ENCODE results near the gene DAP. TPM values are rescaled to one million over a fixed set of nuclear protein-coding genes. Genes with fewer than 3 reads are reported as not detected.

DAP gene
- total and polyA plus RNA-seq, 2 experiments from 2014 or later: 52.9 to 255 TPM

DNA sequence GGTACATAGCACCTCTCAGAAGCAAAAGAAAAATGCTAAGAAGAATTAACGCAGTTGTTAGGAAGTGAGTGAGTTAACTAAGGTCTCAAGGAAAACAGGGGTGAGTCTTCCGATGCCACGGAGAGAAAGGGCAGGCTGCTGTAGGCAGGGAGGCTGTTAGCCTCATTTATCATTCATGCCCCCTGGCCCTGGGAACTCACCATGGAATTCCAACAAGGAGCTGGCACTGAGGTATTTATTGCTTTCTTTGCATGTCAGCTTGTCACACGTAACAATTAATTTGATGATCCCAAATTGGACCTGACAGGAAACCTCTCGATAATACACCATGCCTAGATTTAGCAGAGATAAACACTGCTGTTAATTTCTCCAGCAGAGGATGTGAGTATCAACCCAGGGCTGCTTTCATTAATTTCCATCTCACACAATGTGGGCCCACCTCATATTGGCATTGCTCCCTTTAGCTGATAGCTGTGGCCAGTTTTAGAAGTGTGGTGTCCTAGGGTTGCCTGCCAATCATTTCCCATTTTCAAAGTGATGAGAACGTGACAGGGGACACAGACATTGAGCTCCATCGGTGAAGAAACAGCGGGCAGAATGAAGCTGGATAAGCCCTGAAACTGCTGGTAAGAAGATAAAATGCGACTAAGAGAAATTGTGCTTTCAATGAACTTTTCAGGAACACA lies 45.3 kb downstream of the DAP start:
- Histone ChIP-seq H3K9me3 (ENCODE audit: low read depth) (no peaks in the 10 kb centered on the region), H3K79me2 (ENCODE audit: insufficient read depth) (peaks cover 49% of the 10 kb centered on the region), H4K20me1 (ENCODE audit: insufficient read depth) (no peaks in the 10 kb centered on the region), H3K27ac (no peak overlapping the region), H3K9me2 (ENCODE audit: insufficient read depth) (no peaks in the 10 kb centered on the region), H3K36me3 (ENCODE audit: low read depth) (no peaks in the 10 kb centered on the region; the same call in 1 of the 2 replicates), H3K4me3 (no peak overlapping the region), H3F3A (ENCODE audit: insufficient read depth) (peaks cover 8% of the 10 kb centered on the region), H3K4me1 (ENCODE audit: insufficient read depth) (peaks cover 7% of the 10 kb centered on the region), H2AFZ (no peak overlapping the region), H3K4me2 (ENCODE audit: unreplicated experiment) (no peak overlapping the region), H3K9ac (no peak overlapping the region), H3K27me3 (replicated peaks; ENCODE audit: insufficient read depth) (no peaks in the 10 kb centered on the region)
- WGBS, 2 experiments (ENCODE audit: low coverage in 1 of 2, low lambda C conversion rate in 2 of 2, missing lambda C conversion rate in 2 of 2): 95 to 97% methylated on average over 9 of the region's 9 CpGs
- TF ChIP-seq EZH2 (IDR thresholded peaks at IDR 0.05; ENCODE audit: insufficient read depth, poor library complexity, severe bottlenecking): no peak
- no peak for TF ChIP-seq EZH2phosphoT487 (IDR thresholded peaks at IDR 0.05; ENCODE audit: insufficient read depth, low read depth)
- no peak for DNase-seq
- in situ Hi-C loops (cut with MboI): no loop called here

DNA sequence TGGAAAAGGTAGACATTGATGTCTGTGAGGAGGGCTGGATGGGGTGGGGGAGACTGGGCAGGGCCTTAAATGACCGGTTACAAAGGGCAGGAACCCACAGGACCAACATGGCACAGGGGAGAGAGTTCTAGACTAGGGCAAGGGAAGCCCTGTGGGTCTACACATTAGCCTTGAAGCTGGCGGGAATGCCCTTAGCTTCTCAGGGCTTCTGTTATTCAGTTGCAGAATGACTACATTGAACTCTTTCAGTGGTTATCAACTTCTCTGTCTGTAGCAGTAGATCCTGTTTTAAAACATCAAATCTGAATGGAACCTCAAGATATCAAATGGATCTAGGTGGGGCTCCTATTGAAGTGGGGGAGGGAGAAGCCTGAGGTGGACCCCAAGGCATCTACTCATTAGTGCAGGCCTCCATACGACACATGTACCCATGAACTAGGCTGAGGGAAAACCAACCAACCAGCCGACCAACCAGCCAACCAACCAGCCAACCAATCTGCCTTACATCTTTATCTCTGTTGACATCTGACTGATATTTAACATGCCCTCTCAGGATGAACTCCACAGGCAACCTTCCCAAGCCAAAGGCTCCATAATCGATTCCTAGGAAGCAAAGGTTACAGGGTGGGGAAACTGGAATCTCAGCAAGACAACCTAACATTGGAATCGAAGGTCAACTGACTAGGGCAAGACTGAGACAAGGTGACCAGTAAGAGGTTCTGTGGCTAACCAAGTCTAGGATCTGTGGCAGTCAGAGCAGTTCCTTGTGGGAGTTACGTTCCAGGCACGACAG lies 48.3 kb downstream of the DAP start:
- Histone ChIP-seq H3K4me1 (ENCODE audit: insufficient read depth) (peaks cover 7% of the 10 kb centered on the region; the same call in 1 of the 2 replicates), H3K4me3 (no peak overlapping the region), H3K79me2 (ENCODE audit: insufficient read depth) (peaks cover 57% of the 10 kb centered on the region), H3K4me2 (ENCODE audit: unreplicated experiment) (no peak overlapping the region), H3K27ac (no peak overlapping the region), H3K9ac (no peak overlapping the region), H4K20me1 (ENCODE audit: insufficient read depth) (no peaks in the 10 kb centered on the region), H2AFZ (no peak overlapping the region), H3K9me3 (ENCODE audit: low read depth) (no peaks in the 10 kb centered on the region), H3F3A (ENCODE audit: insufficient read depth) (peaks cover 14% of the 10 kb centered on the region), H3K27me3 (replicated peaks; ENCODE audit: insufficient read depth) (no peaks in the 10 kb centered on the region), H3K9me2 (ENCODE audit: insufficient read depth) (no peaks in the 10 kb centered on the region), H3K36me3 (ENCODE audit: low read depth) (no peaks in the 10 kb centered on the region; the same call in 1 of the 2 replicates)
- WGBS, 2 experiments (ENCODE audit: low coverage in 1 of 2, low lambda C conversion rate in 2 of 2, missing lambda C conversion rate in 2 of 2): 96 to 98% methylated on average over 8 of the region's 8 CpGs
- DNase-seq: no peak
- no peak for TF ChIP-seq EZH2phosphoT487 (IDR thresholded peaks at IDR 0.05; ENCODE audit: insufficient read depth, low read depth)
- TF ChIP-seq EZH2 (IDR thresholded peaks at IDR 0.05; ENCODE audit: insufficient read depth, poor library complexity, severe bottlenecking): no peak
- in situ Hi-C loops (cut with MboI): no loop called here

DNA sequence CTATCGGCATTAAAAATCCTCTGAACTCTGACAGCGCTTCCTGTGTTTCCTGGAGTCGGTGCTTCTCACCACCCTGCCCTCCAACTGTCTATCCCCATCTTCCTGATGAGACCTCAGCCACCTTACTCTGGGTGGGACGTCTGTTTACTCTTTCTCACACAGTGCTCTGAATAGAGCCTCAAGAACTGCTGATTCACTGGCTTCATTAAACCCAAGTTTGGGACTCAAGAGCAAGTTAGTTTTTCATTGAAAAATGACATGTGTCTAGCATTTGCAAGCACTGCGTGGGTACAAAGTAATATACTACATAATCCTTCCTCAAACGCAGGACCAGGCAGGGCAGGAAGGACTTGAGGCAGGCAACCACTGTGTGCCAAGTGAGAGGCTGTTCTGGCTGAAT lies 49.5 kb downstream of the DAP start:
- 69 to 72% methylated on average over 6 of the region's 6 CpGs for WGBS, 2 experiments (ENCODE audit: low coverage in 1 of 2, low lambda C conversion rate in 2 of 2, missing lambda C conversion rate in 2 of 2)
- Histone ChIP-seq H3K4me2 (ENCODE audit: unreplicated experiment) (no peak overlapping the region), H3K4me3 (no peak overlapping the region), H3K36me3 (ENCODE audit: low read depth) (no peaks in the 10 kb centered on the region; the same call in 1 of the 2 replicates), H4K20me1 (ENCODE audit: insufficient read depth) (no peaks in the 10 kb centered on the region; the same call in 1 of the 2 replicates), H3K9me2 (ENCODE audit: insufficient read depth) (no peaks in the 10 kb centered on the region), H2AFZ (no peak overlapping the region), H3K79me2 (ENCODE audit: insufficient read depth) (peaks cover 56% of the 10 kb centered on the region), H3K9me3 (ENCODE audit: low read depth) (no peaks in the 10 kb centered on the region), H3K27me3 (replicated peaks; ENCODE audit: insufficient read depth) (no peaks in the 10 kb centered on the region), H3K9ac (no peak overlapping the region), H3F3A (ENCODE audit: insufficient read depth) (peaks cover 25% of the 10 kb centered on the region), H3K27ac (no peak overlapping the region), H3K4me1 (ENCODE audit: insufficient read depth) (peaks cover 17% of the 10 kb centered on the region)
- TF ChIP-seq EZH2 (IDR thresholded peaks at IDR 0.05; ENCODE audit: insufficient read depth, poor library complexity, severe bottlenecking): no peak
- TF ChIP-seq EZH2phosphoT487 (IDR thresholded peaks at IDR 0.05; ENCODE audit: insufficient read depth, low read depth): no peak
- DNase-seq: no peak
- in situ Hi-C loops (cut with MboI): no loop called here

DNA sequence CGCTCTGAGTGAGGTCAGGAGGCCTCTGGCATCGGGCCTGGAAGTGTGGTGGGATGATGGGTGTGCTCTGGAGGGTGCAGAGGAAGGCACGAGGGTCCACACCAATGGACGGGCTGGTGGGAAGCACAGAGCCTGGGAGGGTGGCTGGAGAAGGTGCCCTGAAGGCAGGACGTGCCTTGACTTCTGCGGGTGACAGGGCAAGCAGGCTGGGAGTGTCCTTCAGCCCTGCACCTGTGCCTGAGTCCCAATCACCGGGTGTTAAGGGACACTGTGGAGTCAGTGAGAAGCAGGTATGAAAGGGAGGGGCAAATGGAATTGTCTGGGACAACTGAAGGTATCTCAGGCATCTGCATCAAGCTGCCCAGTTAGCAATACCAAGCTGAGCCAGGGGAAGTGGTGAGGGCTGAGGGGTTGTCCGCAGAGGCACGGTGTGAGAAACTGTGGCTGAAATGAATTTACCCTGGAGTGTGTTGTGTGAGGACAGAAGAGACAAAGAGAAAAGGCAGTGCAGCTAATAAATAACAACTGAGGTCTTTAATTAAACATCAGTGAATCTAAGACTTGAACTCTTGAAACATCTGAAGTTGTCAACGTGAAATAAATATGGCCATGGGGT lies 50.4 kb downstream of the DAP start:
- Histone ChIP-seq H3K4me1 (ENCODE audit: insufficient read depth) (peaks cover 27% of the 10 kb centered on the region), H3K9ac (no peak overlapping the region), H3K27me3 (replicated peaks; ENCODE audit: insufficient read depth) (no peaks in the 10 kb centered on the region), H3F3A (ENCODE audit: insufficient read depth) (peaks cover 34% of the 10 kb centered on the region), H3K36me3 (ENCODE audit: low read depth) (no peaks in the 10 kb centered on the region; the same call in 1 of the 2 replicates), H3K4me2 (ENCODE audit: unreplicated experiment) (no peak overlapping the region), H3K79me2 (ENCODE audit: insufficient read depth) (peaks cover 56% of the 10 kb centered on the region), H3K27ac (no peak overlapping the region), H3K9me2 (ENCODE audit: insufficient read depth) (no peaks in the 10 kb centered on the region), H2AFZ (no peak overlapping the region), H3K4me3 (no peak overlapping the region), H3K9me3 (ENCODE audit: low read depth) (no peaks in the 10 kb centered on the region), H4K20me1 (ENCODE audit: insufficient read depth) (no peaks in the 10 kb centered on the region; the same call in 1 of the 2 replicates)
- WGBS, 2 experiments (ENCODE audit: low coverage in 1 of 2, low lambda C conversion rate in 2 of 2, missing lambda C conversion rate in 2 of 2): 89 to 91% methylated on average over 10 of the region's 10 CpGs
- no peak for DNase-seq
- TF ChIP-seq EZH2phosphoT487 (IDR thresholded peaks at IDR 0.05; ENCODE audit: insufficient read depth, low read depth) (no peak), EZH2 (IDR thresholded peaks at IDR 0.05; ENCODE audit: insufficient read depth, poor library complexity, severe bottlenecking) (no peak)
- in situ Hi-C loops (cut with MboI): no loop called here

All from GM23248 (cell line).